Peyer's patch (tissue), 4 donors: ENCODE results near the gene THSD7A.

ENCODE experiments used
- CTCF ChIP-seq, 6 experiments: fragments of 450-650 bp in 4 of 6; fragments of 200-600 bp in 2 of 6; sonication (generic) in 1 of 6; IDR thresholded peaks; one replicate each; pipeline ENCODE4 v1.5.1; 2017 to 2019; ENCODE audit warnings: antibody characterized with exemption in 6 of 6, mild to moderate bottlenecking in 3 of 6, moderate library complexity in 1 of 6
- POLR2A ChIP-seq, 2 donors: fragments of 450-650 bp; IDR thresholded peaks; one replicate each; pipeline ENCODE4 v1.5.1; 2017; ENCODE audit warnings: antibody characterized with exemption in 2 of 2, mild to moderate bottlenecking in 2 of 2, moderate library complexity in 2 of 2

- no peak for TF ChIP-seq CTCF (IDR thresholded peaks at IDR 0.05)
- no peak for TF ChIP-seq POLR2A (IDR thresholded peaks at IDR 0.05)
Measured at GRCh38 chr7:11471255-11471654, 360.7 kb downstream of the THSD7A start.
